ENCODE data around the gene RAB44. TPM values are rescaled to one million over a fixed set of nuclear protein-coding genes. Genes with fewer than 3 reads are reported as not detected.

RAB44 gene
- polyA plus RNA-seq, 2 of the 4 experiments (the other 2 are of a cell fraction), result 0.04 to 0.09 TPM

DNA sequence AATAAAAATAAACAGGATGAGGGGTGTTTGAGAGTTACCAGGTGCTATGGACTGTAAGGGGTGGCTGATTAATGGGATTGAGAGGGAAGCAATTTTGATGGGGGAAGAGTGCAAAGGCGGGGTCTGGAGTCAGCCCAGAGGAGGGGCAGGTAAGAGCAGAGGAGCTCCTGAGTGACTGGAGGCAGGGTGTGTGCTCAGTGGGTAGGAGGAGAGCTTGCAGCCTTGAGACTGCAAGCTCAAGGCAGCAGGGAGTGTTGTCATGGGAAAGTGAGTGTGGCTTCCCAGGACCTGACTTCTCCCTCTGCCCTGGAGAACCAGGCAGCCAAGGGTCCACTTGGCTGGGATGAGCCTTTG, 54.2 kb downstream of the RAB44 start:
- DNase-seq (ENCODE audit: low read depth in 1 of 2, low spot score in 1 of 2) (no peak), ATAC-seq (no peak), FAIRE-seq (no peak)
- peaks cover 3% of the 10 kb centered on the region; the same call in 1 of the 3 replicates for H3K9me3 ChIP-seq
- H3K4me1 ChIP-seq, result peaks cover 16% of the 10 kb centered on the region; the same call in 2 of the 3 replicates
- no peak overlapping the region for H3K4me2 ChIP-seq
- TF ChIP-seq, protein P1, sequence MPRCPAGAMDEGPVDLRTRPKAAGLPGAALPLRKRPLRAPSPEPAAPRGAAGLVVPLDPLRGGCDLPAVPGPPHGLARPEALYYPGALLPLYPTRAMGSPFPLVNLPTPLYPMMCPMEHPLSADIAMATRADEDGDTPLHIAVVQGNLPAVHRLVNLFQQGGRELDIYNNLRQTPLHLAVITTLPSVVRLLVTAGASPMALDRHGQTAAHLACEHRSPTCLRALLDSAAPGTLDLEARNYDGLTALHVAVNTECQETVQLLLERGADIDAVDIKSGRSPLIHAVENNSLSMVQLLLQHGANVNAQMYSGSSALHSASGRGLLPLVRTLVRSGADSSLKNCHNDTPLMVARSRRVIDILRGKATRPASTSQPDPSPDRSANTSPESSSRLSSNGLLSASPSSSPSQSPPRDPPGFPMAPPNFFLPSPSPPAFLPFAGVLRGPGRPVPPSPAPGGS (IDR thresholded peaks at IDR 0.05), result no peak
- TF ChIP-seq SMC3 (IDR thresholded peaks at IDR 0.05) (no peak), FOSL2 (IDR thresholded peaks at IDR 0.05) (no peak), FOSL2 (CRISPR knock-in tag; IDR thresholded peaks at IDR 0.05) (no peak), SREBF2 (IDR thresholded peaks at IDR 0.05) (no peak), FOXS1 (CRISPR knock-in tag; IDR thresholded peaks at IDR 0.05) (no peak), POLR2AphosphoS2 (conservative IDR thresholded peaks at IDR 0.05; ENCODE audit: low read length) (no peak), NR3C1 (IDR thresholded peaks at IDR 0.05) (no peak), CBX8 (IDR thresholded peaks at IDR 0.05) (no peak), NFE2L2 (conservative IDR thresholded peaks at IDR 0.05; ENCODE audit: low read length) (no peak), EP300 (IDR thresholded peaks at IDR 0.05) (no peak), MYC (IDR thresholded peaks at IDR 0.05; ENCODE audit: borderline replicate concordance, low read length) (no peak), BHLHE40 (IDR thresholded peaks at IDR 0.05; ENCODE audit: low read depth, low read length) (no peak), RARB (CRISPR knock-in tag; IDR thresholded peaks at IDR 0.05) (no peak), ESRRA (IDR thresholded peaks at IDR 0.05; ENCODE audit: borderline replicate concordance, low read length) (no peak), ZNF302 (CRISPR knock-in tag; IDR thresholded peaks at IDR 0.05) (no peak)
- TF ChIP-seq, protein P2, sequence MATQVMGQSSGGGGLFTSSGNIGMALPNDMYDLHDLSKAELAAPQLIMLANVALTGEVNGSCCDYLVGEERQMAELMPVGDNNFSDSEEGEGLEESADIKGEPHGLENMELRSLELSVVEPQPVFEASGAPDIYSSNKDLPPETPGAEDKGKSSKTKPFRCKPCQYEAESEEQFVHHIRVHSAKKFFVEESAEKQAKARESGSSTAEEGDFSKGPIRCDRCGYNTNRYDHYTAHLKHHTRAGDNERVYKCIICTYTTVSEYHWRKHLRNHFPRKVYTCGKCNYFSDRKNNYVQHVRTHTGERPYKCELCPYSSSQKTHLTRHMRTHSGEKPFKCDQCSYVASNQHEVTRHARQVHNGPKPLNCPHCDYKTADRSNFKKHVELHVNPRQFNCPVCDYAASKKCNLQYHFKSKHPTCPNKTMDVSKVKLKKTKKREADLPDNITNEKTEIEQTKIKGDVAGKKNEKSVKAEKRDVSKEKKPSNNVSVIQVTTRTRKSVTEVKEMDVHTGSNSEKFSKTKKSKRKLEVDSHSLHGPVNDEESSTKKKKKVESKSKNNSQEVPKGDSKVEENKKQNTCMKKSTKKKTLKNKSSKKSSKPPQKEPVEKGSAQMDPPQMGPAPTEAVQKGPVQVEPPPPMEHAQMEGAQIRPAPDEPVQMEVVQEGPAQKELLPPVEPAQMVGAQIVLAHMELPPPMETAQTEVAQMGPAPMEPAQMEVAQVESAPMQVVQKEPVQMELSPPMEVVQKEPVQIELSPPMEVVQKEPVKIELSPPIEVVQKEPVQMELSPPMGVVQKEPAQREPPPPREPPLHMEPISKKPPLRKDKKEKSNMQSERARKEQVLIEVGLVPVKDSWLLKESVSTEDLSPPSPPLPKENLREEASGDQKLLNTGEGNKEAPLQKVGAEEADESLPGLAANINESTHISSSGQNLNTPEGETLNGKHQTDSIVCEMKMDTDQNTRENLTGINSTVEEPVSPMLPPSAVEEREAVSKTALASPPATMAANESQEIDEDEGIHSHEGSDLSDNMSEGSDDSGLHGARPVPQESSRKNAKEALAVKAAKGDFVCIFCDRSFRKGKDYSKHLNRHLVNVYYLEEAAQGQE (IDR thresholded peaks at IDR 0.05), result no peak
- TF ChIP-seq, protein P3, sequence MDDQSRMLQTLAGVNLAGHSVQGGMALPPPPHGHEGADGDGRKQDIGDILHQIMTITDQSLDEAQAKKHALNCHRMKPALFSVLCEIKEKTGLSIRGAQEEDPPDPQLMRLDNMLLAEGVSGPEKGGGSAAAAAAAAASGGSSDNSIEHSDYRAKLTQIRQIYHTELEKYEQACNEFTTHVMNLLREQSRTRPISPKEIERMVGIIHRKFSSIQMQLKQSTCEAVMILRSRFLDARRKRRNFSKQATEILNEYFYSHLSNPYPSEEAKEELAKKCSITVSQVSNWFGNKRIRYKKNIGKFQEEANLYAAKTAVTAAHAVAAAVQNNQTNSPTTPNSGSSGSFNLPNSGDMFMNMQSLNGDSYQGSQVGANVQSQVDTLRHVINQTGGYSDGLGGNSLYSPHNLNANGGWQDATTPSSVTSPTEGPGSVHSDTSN (IDR thresholded peaks at IDR 0.05), result no peak
- TF ChIP-seq, protein P4, sequence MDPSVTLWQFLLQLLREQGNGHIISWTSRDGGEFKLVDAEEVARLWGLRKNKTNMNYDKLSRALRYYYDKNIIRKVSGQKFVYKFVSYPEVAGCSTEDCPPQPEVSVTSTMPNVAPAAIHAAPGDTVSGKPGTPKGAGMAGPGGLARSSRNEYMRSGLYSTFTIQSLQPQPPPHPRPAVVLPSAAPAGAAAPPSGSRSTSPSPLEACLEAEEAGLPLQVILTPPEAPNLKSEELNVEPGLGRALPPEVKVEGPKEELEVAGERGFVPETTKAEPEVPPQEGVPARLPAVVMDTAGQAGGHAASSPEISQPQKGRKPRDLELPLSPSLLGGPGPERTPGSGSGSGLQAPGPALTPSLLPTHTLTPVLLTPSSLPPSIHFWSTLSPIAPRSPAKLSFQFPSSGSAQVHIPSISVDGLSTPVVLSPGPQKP (IDR thresholded peaks at IDR 0.05; ENCODE audit: low read depth, low read length), result no peak
- TF ChIP-seq, protein P5, sequence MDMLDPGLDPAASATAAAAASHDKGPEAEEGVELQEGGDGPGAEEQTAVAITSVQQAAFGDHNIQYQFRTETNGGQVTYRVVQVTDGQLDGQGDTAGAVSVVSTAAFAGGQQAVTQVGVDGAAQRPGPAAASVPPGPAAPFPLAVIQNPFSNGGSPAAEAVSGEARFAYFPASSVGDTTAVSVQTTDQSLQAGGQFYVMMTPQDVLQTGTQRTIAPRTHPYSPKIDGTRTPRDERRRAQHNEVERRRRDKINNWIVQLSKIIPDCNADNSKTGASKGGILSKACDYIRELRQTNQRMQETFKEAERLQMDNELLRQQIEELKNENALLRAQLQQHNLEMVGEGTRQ (IDR thresholded peaks at IDR 0.05), result no peak
- TF ChIP-seq, protein P6, sequence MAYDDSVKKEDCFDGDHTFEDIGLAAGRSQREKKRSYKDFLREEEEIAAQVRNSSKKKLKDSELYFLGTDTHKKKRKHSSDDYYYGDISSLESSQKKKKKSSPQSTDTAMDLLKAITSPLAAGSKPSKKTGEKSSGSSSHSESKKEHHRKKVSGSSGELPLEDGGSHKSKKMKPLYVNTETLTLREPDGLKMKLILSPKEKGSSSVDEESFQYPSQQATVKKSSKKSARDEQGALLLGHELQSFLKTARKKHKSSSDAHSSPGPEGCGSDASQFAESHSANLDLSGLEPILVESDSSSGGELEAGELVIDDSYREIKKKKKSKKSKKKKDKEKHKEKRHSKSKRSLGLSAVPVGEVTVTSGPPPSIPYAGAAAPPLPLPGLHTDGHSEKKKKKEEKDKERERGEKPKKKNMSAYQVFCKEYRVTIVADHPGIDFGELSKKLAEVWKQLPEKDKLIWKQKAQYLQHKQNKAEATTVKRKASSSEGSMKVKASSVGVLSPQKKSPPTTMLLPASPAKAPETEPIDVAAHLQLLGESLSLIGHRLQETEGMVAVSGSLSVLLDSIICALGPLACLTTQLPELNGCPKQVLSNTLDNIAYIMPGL (CRISPR knock-in tag; IDR thresholded peaks at IDR 0.05; ENCODE audit: borderline replicate concordance), result no peak
- H3K4me3 ChIP-seq, result no peak overlapping the region
- WGBS (ENCODE audit: missing lambda C conversion rate), result 80% methylated on average over 1 of the region's 1 CpG
- POLR2A ChIA-PET, result no interaction called here
- no peak overlapping the region for H3K27ac ChIP-seq
- CTCF ChIA-PET, result interaction anchor here (1.2 to 4.7 kb wide), 4 partner anchors 13 to 136 kb away, joined by 3 to 40 read pairs (median 10); no protein-coding TSS in a partner anchor
